ENCODE results near the gene CHCHD4.

CHCHD4 gene

GRCh38 chr3:14063152-14063551, 61.5 kb downstream of the CHCHD4 start:
- H3K4me3 ChIP-seq (ENCODE audit: low read depth, low read length), result no peak overlapping the region
- TF ChIP-seq CTCF (IDR thresholded peaks at IDR 0.05; ENCODE audit: low read depth, low read length), result no peak
